Measurements from ENCODE around the gene TPO. TPM values are rescaled to one million over a fixed set of nuclear protein-coding genes. Genes with fewer than 3 reads are reported as not detected.

TPO gene
- total and polyA plus RNA-seq, 4 donors: not detected

- Histone ChIP-seq H3K4me1 (ENCODE audit: control insufficient read depth in 4 of 4, insufficient read depth in 4 of 4, low read length in 3 of 4) (no peaks in the 10 kb centered on the region), H3K27me3 (ENCODE audit: control insufficient read depth in 4 of 4, insufficient read depth in 4 of 4, low read length in 3 of 4) (no peaks in the 10 kb centered on the region), H3K36me3 (ENCODE audit: control insufficient read depth in 4 of 4, insufficient read depth in 3 of 4, low read depth in 1 of 4, low read length in 3 of 4) (no peaks in the 10 kb centered on the region), H3K4me3 (ENCODE audit: low read depth in 1 of 3, low read length in 3 of 3) (no peak overlapping the region), H3K9ac (ENCODE audit: low read depth in 1 of 2, low read length in 2 of 2) (no peak overlapping the region), H3K9me3 (ENCODE audit: control insufficient read depth in 4 of 4, low read length in 3 of 4) (no peaks in the 10 kb centered on the region), H3K27ac (ENCODE audit: low read depth in 1 of 2, low read length in 2 of 2) (no peak overlapping the region)
- WGBS: 89% methylated on average over 11 of the region's 11 CpGs
- TF ChIP-seq ZBTB33 (IDR thresholded peaks at IDR 0.05) (no peak), YY1 (IDR thresholded peaks at IDR 0.05) (no peak), GABPA (IDR thresholded peaks at IDR 0.05 in 1 of 2, conservative IDR thresholded peaks at IDR 0.05 in 1 of 2) (no peak), NR2F2 (IDR thresholded peaks at IDR 0.05) (no peak), EGR1 (IDR thresholded peaks at IDR 0.05; ENCODE audit: low read depth in 2 of 2) (no peak), ATF3 (IDR thresholded peaks at IDR 0.05) (no peak), HNF4G (IDR thresholded peaks at IDR 0.05) (no peak), RAD21 (IDR thresholded peaks at IDR 0.05) (no peak), SP1 (IDR thresholded peaks at IDR 0.05) (no peak), MAX (IDR thresholded peaks at IDR 0.05) (no peak), RXRA (IDR thresholded peaks at IDR 0.05) (no peak), FOXA1 (IDR thresholded peaks at IDR 0.05) (no peak), CTCF (IDR thresholded peaks at IDR 0.05; ENCODE audit: low read depth, low read length, missing input control) (no peak), REST (IDR thresholded peaks at IDR 0.05) (no peak), FOXA2 (IDR thresholded peaks at IDR 0.05) (no peak), HNF4A (conservative IDR thresholded peaks at IDR 0.05) (no peak), JUND (IDR thresholded peaks at IDR 0.05) (no peak), TAF1 (conservative IDR thresholded peaks at IDR 0.05) (no peak)
- no peak for DNase-seq (ENCODE audit: low spot score)
Measured at GRCh38 chr2:1486670-1487069, 73.4 kb downstream of the TPO start.

All from liver (tissue), 9 donors.